Retinal pigment epithelial cell (primary cell): ENCODE data around the gene CLDN10.
"Not testable (repeated sequence)": the region's sequence is repeated elsewhere in the genome, so short reads cannot be mapped to it uniquely, and the experiment has no call there.

ENCODE experiments used
- DNase-seq: peaks from one replicate; pipeline ENCODE4 v3.0.0-alpha.2; 2010; ENCODE audit warnings: low read depth
- H3K4me3 ChIP-seq: 2 replicates; pipeline ENCODE4 v1.5.1; 2011; ENCODE audit warnings: mild to moderate bottlenecking, low read length, control low read depth, moderate library complexity
- TF ChIP-seq, protein P1 (sequence below): conservative IDR thresholded peaks from 2 replicates; pipeline ENCODE4 v1.5.1; 2011; ENCODE audit warnings: low read depth, low read length, control low read depth, inconsistent platforms

CLDN10 gene

DNA sequence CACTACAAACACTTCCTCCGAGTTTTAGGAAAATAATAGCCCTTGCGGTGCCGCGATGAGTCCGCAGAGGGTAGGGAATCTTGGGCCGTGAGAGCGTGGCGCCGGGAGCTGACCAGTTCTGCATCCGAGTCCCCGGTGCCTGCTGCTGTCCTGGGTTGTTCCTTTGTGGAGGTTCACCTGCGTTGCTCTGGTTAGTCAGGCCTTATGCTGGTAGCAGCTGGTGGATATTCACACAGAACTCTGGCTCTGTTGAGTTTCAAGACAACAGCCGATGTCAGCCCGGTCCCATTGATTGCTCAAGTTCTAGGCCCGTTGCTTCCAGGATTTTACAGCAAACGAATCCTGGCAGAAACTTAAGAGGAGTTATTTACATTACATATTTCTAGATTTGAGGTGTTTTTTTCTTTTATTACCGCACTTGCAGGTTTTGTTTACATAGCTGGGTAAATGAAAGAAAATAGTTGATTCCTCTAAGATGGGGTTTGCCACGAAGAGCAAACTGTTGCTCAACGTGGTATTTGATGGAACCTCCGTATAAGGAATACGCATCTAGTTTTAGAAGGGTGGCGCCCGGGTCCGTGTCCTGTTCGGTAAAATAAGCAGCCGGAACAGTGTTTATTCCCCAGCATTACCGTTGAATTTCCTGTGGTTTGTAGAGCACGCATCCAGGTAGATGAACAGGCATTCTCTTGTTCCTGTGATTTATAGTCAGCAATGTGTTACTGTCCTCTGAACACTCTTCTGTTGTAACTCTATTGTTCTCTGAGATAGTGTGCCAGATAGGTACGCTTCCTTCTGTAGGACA is 1.3 kb downstream of the CLDN10 start:
- DNase-seq, result no peak
- peak overlapping the region; percentile 44 for H3K4me3 ChIP-seq
- TF ChIP-seq, protein P1, sequence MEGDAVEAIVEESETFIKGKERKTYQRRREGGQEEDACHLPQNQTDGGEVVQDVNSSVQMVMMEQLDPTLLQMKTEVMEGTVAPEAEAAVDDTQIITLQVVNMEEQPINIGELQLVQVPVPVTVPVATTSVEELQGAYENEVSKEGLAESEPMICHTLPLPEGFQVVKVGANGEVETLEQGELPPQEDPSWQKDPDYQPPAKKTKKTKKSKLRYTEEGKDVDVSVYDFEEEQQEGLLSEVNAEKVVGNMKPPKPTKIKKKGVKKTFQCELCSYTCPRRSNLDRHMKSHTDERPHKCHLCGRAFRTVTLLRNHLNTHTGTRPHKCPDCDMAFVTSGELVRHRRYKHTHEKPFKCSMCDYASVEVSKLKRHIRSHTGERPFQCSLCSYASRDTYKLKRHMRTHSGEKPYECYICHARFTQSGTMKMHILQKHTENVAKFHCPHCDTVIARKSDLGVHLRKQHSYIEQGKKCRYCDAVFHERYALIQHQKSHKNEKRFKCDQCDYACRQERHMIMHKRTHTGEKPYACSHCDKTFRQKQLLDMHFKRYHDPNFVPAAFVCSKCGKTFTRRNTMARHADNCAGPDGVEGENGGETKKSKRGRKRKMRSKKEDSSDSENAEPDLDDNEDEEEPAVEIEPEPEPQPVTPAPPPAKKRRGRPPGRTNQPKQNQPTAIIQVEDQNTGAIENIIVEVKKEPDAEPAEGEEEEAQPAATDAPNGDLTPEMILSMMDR, result no peak

DNA sequence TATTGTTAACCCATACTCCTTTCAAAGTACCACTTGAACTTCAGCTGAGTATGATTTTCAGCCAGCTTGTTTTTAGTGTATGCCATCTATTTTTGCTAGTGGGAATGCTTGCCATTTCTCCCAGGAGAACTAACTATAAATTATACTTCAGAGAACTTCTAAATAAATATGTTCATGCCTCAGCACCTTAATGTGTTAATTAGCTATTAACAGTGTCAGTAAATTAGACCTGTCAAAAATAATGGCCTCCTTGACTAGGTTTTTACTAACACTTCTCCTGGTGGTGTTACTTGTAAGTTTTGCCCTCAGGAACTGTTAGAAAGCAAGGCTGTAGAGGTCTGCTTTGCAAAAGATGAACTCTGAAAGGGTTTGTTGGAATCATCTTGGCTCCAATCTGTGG is 4.5 kb downstream of the CLDN10 start:
- no peak for DNase-seq
- H3K4me3 ChIP-seq, result no peak overlapping the region
- TF ChIP-seq, protein P1, result no peak

DNA sequence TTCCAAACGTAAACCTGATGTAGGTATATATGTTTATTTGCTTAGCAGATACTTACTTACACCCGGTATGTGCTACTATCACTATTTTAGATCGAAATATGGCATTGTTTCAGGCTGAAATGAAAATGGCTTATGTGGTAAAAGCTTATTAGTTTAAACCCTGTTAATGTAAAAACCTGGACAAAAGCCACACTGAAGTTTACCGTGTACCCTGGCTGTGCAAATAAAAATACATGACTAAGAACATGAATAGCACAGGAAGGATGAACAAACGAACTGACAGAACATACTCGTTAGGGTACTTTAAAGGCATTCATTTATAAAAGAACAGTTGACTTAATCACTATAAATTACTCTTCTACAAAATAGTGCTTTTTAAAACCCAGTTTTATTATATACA is 6.6 kb downstream of the CLDN10 start:
- TF ChIP-seq, protein P1, result no peak
- no peak for DNase-seq
- no peak overlapping the region for H3K4me3 ChIP-seq

DNA sequence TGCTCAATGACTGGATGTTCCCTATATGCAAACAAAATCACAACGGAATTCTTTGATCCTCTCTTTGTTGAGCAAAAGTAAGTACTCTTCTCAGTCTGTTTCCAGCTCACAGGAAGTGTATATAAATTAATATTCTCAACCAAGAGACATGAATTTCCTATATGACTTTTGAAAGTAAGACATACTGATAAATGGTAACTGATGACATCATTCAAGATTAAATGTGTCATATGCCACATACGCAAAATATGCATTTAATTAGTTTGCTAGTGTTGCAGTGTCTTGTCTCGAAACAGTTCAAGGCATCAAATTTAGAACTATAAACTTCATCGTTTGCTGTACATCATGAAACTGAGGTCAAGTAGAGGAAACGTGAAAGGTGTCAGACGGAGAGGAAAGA is 7.9 kb downstream of the CLDN10 start:
- no peak overlapping the region for H3K4me3 ChIP-seq
- TF ChIP-seq, protein P1, result no peak
- DNase-seq, result no peak

DNA sequence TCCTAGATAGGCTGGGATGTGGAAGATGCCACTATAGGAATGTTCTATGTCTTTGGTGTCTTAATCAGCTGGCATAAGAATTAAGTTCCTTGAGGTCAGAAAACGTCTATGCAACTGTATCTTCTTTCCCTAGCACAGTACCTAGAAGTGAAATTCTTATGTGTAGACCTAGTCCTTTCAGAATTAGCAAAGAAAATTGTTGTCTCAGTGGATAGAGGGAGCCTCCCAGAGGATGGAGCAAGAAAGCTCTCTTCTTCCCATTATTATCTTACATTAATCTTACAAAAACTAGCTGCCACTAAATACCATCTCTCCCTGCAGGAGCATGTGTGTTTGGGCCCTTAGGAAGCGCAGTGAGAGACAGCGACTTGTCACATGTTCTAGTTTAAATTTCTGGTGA is 11.6 kb downstream of the CLDN10 start:
- TF ChIP-seq, protein P1, result peak; percentile 3
- DNase-seq, result no peak

DNA sequence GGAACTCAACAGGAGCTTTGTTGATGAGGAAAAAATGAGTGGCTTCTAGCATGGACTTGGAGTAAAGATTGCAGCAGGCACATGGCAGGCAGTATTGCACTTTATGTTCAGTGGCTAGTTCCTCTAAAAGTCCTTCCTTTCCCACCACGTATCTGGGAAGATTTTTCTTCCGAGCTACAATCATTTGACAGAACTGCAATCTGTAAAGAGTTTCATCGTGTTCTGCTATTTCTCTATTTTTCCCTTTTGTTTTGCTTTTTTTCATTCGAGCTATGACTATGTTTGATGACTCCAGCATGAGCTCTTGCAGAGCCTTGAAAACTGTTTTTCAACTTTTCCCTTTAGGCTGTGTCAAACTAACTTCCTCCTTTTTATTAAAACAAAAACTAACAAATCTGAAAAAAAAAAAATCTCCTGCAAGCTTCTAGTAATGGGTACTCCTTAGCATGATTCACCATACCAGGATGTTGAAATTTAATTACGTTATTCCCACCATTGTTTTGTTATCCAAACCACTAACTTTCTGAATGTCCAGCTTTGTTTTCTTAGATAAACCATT is 12.3 kb downstream of the CLDN10 start:
- no peak overlapping the region for H3K4me3 ChIP-seq
- DNase-seq, result no peak
- TF ChIP-seq, protein P1, result no peak

More for the DNA sequence above, 11.6 kb downstream of the CLDN10 start:
- H3K4me3 ChIP-seq, result no peak overlapping the region

DNA sequence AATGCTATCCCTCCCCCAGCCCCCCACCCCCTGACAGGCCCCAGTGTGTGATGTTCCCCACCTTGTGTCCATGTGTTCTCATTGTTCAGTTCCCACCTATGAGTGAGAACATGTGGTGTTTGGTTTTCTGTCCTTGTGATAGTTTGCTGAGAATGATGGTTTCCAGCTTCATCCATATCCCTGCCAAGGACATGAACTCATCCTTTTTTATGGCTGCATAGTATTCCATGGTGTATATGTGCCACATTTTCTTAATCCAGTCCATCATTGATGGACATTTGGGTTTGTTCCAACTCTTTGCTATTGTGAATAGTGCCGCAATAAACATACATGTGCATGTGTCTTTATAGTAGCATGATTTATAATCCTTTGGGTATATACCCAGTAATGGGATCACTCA is 13.2 kb downstream of the CLDN10 start:
- not testable (repeated sequence) for DNase-seq, H3K4me3 ChIP-seq
